ENCODE results near the gene MYO16.

MYO16 gene

GRCh38 chr13:108797354-108797753 is 167.9 kb downstream of the MYO16 start:
- DNase-seq (ENCODE audit: low read depth in 2 of 2) = no peak

- DNase-seq (ENCODE audit: low read depth in 2 of 2) = no peak
Measured at GRCh38 chr13:108807841-108808240, 178.4 kb downstream of the MYO16 start.

DNA sequence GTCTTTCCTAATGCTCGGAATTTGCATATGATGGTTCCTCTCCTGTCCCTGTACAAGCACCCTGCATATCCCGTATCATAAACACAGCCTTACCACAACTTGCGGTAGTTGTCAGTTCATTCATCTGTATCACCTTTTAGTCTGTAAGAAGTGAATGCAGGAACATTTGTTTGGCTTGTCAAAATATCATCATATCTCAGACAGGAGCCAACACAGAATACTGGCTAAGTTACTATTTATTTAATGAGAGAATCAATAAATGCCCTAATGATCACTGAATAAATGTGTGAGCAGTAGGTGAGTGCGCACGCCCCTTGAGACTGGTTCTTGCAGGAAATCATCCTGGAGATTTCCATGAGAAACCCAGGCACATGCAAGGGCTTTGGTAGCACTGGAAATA is 182.8 kb downstream of the MYO16 start:
- no peak for DNase-seq (ENCODE audit: low read depth in 2 of 2)

DNA sequence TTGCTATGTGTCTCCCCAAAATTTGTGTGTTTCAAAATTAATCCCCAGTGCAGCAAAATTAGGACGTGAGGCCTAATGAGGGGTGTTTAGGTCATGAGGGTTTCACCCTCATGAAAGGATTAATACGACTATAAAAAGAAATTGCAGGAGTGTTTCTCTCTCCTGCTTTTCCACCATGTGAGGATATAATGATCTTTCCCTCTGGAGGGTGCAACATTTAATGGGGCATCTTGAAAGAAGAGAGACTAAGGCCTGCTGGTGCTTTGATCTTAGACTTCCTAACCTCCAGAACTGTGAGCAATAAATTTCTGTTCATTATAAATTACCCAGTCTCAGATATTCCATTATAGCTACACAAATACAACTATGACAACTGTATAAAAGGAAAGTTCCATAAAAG is 183.2 kb downstream of the MYO16 start:
- DNase-seq (ENCODE audit: low read depth in 2 of 2) = no peak

- DNase-seq (ENCODE audit: low read depth in 2 of 2) = no peak
Measured at GRCh38 chr13:108813587-108814170, 184.3 kb downstream of the MYO16 start.

DNA sequence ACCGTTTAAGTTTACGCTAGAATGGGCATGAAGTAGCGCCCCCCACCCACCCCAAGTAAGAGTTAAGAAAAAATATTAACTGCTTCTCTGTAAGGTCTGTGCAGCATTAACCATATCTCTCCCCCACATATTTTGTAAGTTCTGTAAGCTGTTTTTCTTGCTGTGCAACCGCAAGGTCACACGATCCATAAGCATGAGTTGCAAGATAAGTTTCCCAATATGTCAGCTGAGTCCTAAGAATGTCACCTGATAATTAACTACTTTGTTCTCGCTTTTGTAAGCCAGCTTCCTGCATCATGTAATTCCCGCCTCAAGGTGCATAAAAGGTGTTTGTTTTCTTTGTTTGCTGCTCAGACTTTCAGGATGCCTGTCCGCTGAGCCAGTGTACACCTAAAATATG is 187.0 kb downstream of the MYO16 start:
- DNase-seq (ENCODE audit: low read depth in 2 of 2) = no peak

DNA sequence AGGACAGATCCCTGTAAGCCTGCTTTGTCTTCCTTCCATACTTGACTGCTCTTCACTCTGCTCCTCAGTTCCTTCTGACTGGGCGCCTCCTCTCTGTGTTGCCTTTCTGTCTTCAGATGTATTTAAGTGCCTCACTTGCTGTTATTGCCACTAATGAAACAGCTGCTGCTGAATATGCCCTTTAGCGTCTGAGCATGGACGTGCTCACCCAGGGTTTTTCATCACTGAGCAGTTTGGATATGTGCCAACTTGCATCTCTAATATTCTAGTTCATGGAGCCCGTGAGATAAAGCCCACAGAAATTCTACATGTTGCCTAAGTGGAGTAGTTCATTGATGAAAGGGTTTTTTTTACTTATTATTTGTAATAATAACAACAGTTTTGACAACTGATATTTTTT is 198.2 kb downstream of the MYO16 start:
- DNase-seq (ENCODE audit: low read depth in 2 of 2) = no peak

DNA sequence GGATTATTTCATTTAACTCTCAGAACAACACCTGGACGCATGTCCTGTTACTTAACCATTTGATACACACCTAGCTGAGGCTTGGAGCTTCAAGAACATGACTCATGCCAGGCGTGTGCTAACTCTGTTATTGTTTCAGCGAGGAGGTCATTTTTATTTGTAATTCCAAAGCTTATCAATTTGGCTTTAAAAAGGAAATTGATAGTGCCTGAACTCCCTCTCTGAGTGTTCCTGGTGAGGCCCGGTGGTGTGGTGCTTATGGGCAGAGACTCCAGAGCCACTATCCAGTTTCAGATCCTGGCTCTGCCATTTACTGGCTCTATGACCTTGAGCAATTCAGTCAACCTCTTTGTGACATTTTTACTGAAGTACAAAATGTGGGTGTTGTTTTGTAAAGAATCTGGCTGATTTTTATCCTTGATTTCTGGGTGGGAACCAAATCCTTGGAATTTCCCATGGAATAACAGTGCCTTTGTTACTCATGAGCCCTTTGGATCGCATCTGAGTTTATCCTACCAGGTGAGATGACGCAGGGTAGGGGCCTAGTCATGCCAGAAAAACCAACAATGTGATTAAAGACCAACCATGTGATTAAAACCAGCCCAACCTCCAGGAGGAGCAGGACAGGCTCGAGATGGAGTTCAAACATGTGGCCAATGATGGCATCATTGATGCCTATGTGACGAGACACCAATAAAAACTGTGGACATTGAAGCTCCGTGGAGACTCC is 198.8 kb downstream of the MYO16 start:
- no peak for DNase-seq (ENCODE audit: low read depth in 2 of 2)

GRCh38 chr13:108830916-108831315 is 201.5 kb downstream of the MYO16 start:
- no peak for DNase-seq (ENCODE audit: low read depth in 2 of 2)

DNA sequence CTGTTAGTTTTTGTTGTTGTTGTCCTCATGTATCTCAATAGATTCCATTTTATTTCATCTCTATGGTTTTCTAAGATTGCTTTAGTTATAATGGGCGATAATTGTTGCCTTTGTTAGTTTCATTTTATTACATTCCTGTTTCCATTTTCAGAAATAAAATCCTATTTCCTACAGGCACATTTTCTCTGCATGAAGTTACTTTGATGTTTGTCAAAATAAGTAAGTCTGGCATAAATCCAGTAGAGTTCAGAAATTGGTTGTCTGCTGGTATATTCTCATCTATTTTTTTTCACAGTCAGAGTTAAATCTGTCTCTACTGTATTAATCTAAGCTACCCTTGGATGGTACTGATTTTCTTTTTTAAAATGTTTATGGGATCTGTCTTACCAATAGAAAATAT is 204.1 kb downstream of the MYO16 start:
- no peak for DNase-seq (ENCODE audit: low read depth in 2 of 2)

GRCh38 chr13:108834193-108834592 is 204.8 kb downstream of the MYO16 start:
- DNase-seq (ENCODE audit: low read depth in 2 of 2) = no peak

DNA sequence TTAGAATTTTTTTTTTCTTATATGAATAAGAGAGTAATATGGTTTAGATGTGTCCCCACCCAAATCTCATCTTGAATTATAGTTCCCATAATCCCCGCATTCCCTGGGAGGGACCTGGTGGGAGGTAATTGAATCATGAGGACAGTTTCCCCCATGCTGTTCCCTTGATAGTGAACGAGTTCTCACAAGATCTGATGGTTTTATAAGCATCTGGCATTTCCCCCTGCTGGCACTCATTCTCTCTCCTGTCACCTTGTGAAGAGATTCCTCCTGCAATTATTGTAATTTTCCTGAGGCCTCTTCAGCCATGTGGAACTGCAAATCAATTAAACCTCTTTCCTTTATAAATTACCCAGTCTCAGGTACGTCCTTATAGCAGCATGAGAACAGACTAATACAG is 205.7 kb downstream of the MYO16 start:
- DNase-seq (ENCODE audit: low read depth in 2 of 2) = no peak

GRCh38 chr13:108850691-108851090 is 221.3 kb downstream of the MYO16 start:
- no peak for DNase-seq (ENCODE audit: low read depth in 2 of 2)

DNA sequence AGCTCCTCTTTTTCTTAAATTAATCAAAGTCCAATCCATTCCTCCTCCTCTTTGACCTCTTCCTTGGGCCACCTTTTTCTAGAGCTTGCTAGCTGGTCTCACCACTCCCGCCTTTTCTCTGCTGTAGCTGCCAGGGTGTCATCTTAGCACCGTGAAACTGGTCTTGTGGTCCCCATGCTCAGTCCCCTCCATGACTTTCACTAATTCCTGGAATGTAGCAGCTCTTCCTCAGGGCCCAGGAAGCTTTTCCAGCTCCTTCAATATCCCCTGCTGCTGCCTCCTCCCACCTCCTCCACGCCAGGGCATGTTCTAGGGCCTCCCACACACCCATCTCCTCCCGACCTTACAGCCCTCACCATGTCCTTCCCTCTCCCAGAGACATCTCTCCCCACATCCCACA is 222.2 kb downstream of the MYO16 start:
- no peak for DNase-seq (ENCODE audit: low read depth in 2 of 2)

DNA sequence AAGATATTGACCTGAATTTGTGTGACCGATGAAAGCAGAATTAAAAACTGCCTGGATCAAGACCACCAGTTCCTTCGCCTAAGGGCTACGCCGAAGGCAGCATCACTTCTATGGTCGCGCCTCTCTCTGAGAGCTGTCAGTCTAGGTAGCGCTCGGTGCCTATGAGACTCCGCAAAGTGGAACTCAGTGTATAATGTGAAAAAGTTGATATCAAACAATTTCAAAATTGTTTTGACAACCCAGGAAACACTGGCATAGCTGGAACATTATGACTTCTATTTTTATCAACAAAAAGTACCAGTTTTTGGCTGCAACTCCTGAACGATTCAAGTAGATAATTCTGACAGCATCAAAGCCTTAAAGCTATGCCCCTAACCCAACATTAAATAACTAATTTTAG is 223.6 kb downstream of the MYO16 start:
- DNase-seq (ENCODE audit: low read depth in 2 of 2) = no peak

DNA sequence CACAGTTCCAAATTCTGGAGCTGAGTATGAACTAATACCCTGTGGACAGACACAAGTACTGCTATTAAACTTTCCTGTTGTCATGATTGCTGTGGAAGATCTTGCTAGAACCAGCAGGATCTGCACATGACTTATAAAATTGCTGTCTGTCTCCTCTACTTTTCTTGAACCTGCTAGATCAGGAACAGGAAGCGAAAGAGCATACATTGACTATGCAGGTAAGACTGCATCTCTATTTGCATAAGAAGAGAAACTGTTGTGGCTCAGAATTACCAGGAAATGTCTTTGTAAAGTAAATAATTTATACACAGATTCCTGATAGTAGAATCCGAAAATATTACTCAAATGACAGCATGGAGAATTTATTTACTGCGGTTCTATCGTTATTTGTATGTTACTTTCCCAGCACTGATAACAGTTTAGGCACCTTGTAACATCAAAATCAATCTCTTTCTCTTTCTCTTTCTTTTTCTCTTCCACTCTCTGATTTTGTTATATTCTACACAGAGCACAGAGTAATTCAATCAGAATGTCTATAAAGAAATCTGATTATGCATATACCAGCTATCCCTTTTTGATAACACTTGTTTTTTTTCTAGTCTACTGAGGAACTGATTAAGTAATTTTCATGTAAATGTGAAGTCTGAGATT is 226.5 kb downstream of the MYO16 start:
- DNase-seq (ENCODE audit: low read depth in 2 of 2) = no peak

GRCh38 chr13:108858676-108859075 is 229.3 kb downstream of the MYO16 start:
- DNase-seq (ENCODE audit: low read depth in 2 of 2) = no peak

GRCh38 chr13:108859197-108860012 is 230.0 kb downstream of the MYO16 start:
- DNase-seq (ENCODE audit: low read depth in 2 of 2) = no peak

DNA sequence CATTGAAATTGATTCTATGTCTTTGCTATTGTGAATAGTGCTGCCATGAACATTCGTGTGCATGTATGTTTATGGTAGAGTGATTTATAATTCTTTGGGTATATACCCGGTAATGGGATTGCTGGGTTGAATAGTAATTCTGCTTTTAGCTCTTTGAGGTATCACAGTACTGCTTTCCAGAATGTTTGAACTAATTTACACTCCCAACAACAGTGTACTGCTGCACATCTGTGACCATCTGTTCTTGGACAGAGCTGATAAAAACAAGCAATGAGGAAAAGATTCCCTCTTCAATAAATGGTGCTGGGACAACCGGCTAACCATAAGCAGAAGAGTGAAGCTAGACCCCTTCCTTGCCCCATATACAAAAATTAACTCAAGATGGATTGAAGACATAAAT is 231.0 kb downstream of the MYO16 start:
- no peak for DNase-seq (ENCODE audit: low read depth in 2 of 2)

GRCh38 chr13:108877300-108877699 is 247.9 kb downstream of the MYO16 start:
- DNase-seq (ENCODE audit: low read depth in 2 of 2) = no peak

DNA sequence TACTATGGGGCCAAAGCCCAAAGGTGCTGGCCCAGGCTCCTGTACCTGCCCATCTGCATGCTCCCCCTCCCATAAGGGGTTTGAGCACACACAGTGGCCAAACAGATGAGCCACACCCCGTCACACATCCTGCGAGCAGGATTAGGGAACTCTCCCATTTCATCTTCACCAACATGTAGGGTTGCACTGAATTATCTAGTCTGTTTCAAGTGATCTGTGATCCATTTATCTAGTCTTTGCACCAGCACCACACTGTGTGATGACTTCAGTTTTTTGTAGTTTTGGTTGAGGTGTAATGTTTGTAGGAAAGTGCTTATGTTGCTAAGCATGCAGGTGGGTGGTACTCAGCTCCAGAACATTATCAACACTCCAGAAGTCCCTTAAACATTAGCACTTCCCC is 249.3 kb downstream of the MYO16 start:
- no peak for DNase-seq (ENCODE audit: low read depth in 2 of 2)

GRCh38 chr13:108889324-108889984 is 260.0 kb downstream of the MYO16 start:
- DNase-seq (ENCODE audit: low read depth in 2 of 2) = no peak
